ENCODE results near the gene ZBTB16. TPM values are rescaled to one million over a fixed set of nuclear protein-coding genes. Genes with fewer than 3 reads are reported as not detected.

ZBTB16 gene
- polyA plus RNA-seq, 1 donor from 2014 or later, result 0.45 TPM

DNA sequence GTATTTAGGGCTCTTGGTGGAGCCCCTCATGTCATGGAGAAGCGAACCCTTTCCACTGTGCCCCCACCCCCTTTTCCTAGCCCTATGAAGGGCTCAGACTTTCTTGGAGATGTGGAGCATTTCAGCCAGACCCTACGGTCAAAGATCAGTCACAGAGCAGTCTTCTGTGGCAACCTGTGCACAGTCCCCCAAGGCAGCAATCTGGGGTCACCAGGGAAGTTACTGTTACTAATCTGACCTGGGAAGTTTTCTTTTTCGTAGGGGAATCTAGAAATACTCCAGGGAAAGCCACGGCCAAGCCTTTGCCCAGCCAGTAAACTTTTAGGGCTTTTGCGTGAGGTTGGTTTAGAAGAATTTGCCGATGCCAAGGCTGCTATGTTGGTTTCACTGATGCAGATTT lies 50.6 kb downstream of the ZBTB16 start:
- Histone ChIP-seq H3K27me3 (ENCODE audit: insufficient read depth, low read depth, low read length) (no peaks in the 10 kb centered on the region), H4K20me1 (ENCODE audit: insufficient read depth) (no peaks in the 10 kb centered on the region), H3K27ac (ENCODE audit: low read length) (no peak overlapping the region)

DNA sequence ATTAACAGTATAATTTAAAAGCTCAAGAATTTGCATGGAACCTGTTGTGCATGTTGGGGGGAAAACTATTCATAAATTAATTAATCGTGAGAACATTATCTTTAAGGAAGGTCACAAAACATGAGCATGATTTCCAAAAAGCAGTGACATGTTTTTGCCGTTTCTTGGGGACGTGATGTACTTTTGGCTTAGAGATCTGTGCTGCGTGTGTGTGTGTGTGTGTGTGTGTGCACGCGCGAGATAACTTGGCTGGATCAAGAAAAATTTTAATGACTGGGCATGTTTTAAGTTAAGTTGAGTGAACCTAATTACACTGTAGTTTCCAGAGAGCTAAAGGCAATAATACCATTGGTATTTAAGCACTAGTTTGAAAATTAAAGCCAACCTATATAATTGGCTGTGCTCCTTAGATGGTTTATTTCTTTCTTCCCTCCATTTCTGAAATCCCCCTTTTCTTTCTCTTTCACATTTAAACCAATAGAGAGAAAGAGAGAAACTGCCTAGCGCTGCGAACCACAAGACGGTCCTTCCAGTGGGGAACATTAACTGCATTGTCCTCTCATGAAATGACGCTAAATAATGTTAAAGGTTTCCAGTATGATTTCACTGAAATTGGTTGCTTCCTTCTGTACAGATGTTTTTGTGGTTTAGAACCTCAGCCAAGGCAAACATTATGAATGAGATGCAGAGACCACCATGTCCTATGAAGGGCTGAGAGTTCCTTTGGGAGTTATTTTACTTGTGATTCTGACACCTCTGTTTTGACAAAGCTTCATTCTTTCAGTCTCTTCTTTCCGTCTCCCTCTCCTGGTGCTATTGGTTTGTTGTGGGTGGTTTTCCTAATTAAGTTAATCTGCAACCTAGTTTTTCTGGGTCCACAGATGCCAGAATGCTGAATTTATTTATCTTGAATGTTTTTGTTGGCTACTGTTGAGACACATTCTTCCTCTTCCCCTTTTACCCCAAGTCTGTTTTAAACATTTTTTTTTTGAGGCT lies 51.7 kb downstream of the ZBTB16 start:
- Histone ChIP-seq H3K9me2 (ENCODE audit: insufficient read depth, low read length) (no peaks in the 10 kb centered on the region), H3K4me3 (ENCODE audit: low read length) (no peak overlapping the region), H3K36me3 (ENCODE audit: insufficient read depth, low read length) (no peaks in the 10 kb centered on the region), H3K9me3 (ENCODE audit: low read length) (no peaks in the 10 kb centered on the region), H3K27me3 (ENCODE audit: insufficient read depth, low read depth, low read length) (no peaks in the 10 kb centered on the region), H3K79me2 (replicated peaks; ENCODE audit: insufficient read depth, low read length) (peaks cover 48% of the 10 kb centered on the region), H3K4me2 (ENCODE audit: low read length) (no peak overlapping the region), H3F3A (ENCODE audit: insufficient read depth, low read length, poor library complexity, severe bottlenecking) (no peaks in the 10 kb centered on the region), H3K9ac (ENCODE audit: low read length) (no peak overlapping the region), H3K27ac (ENCODE audit: low read length) (no peak overlapping the region), H2AFZ (ENCODE audit: low read depth, low read length) (no peak overlapping the region), H4K20me1 (ENCODE audit: insufficient read depth) (no peaks in the 10 kb centered on the region)
- TF ChIP-seq, protein P1, sequence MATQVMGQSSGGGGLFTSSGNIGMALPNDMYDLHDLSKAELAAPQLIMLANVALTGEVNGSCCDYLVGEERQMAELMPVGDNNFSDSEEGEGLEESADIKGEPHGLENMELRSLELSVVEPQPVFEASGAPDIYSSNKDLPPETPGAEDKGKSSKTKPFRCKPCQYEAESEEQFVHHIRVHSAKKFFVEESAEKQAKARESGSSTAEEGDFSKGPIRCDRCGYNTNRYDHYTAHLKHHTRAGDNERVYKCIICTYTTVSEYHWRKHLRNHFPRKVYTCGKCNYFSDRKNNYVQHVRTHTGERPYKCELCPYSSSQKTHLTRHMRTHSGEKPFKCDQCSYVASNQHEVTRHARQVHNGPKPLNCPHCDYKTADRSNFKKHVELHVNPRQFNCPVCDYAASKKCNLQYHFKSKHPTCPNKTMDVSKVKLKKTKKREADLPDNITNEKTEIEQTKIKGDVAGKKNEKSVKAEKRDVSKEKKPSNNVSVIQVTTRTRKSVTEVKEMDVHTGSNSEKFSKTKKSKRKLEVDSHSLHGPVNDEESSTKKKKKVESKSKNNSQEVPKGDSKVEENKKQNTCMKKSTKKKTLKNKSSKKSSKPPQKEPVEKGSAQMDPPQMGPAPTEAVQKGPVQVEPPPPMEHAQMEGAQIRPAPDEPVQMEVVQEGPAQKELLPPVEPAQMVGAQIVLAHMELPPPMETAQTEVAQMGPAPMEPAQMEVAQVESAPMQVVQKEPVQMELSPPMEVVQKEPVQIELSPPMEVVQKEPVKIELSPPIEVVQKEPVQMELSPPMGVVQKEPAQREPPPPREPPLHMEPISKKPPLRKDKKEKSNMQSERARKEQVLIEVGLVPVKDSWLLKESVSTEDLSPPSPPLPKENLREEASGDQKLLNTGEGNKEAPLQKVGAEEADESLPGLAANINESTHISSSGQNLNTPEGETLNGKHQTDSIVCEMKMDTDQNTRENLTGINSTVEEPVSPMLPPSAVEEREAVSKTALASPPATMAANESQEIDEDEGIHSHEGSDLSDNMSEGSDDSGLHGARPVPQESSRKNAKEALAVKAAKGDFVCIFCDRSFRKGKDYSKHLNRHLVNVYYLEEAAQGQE (IDR thresholded peaks at IDR 0.05; ENCODE audit: borderline replicate concordance), result no peak
- TF ChIP-seq POLR2AphosphoS5 (IDR thresholded peaks at IDR 0.05), result no peak

More for the DNA sequence above, 50.6 kb downstream of the ZBTB16 start:
- H3K4me3 ChIP-seq (ENCODE audit: low read length), result no peak overlapping the region
- TF ChIP-seq POLR2AphosphoS5 (IDR thresholded peaks at IDR 0.05) (no peak), SMC3 (conservative IDR thresholded peaks at IDR 0.05; ENCODE audit: poor library complexity) (no peak), EZH2 (IDR thresholded peaks at IDR 0.05; ENCODE audit: borderline replicate concordance, insufficient read depth, low read length, poor library complexity, severe bottlenecking) (no peak), TAF1 (IDR thresholded peaks at IDR 0.05; ENCODE audit: low read depth) (no peak), MXI1 (conservative IDR thresholded peaks at IDR 0.05; ENCODE audit: poor library complexity, severe bottlenecking) (no peak), EP300 (conservative IDR thresholded peaks at IDR 0.05; ENCODE audit: poor library complexity, severe bottlenecking) (no peak), RAD21 (conservative IDR thresholded peaks at IDR 0.05) (no peak)
- TF ChIP-seq, protein P1 (IDR thresholded peaks at IDR 0.05; ENCODE audit: borderline replicate concordance), result no peak
- TF ChIP-seq, protein P2, sequence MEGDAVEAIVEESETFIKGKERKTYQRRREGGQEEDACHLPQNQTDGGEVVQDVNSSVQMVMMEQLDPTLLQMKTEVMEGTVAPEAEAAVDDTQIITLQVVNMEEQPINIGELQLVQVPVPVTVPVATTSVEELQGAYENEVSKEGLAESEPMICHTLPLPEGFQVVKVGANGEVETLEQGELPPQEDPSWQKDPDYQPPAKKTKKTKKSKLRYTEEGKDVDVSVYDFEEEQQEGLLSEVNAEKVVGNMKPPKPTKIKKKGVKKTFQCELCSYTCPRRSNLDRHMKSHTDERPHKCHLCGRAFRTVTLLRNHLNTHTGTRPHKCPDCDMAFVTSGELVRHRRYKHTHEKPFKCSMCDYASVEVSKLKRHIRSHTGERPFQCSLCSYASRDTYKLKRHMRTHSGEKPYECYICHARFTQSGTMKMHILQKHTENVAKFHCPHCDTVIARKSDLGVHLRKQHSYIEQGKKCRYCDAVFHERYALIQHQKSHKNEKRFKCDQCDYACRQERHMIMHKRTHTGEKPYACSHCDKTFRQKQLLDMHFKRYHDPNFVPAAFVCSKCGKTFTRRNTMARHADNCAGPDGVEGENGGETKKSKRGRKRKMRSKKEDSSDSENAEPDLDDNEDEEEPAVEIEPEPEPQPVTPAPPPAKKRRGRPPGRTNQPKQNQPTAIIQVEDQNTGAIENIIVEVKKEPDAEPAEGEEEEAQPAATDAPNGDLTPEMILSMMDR (IDR thresholded peaks at IDR 0.05; ENCODE audit: poor library complexity, severe bottlenecking), result no peak
- H3K36me3 ChIP-seq (ENCODE audit: insufficient read depth, low read length), result no peaks in the 10 kb centered on the region
- H2AFZ ChIP-seq (ENCODE audit: low read depth, low read length), result no peak overlapping the region
- H3K9me2 ChIP-seq (ENCODE audit: insufficient read depth, low read length), result no peaks in the 10 kb centered on the region
- H3K9ac ChIP-seq (ENCODE audit: low read length), result no peak overlapping the region
- peaks cover 48% of the 10 kb centered on the region for H3K79me2 ChIP-seq (replicated peaks; ENCODE audit: insufficient read depth, low read length)
- no peaks in the 10 kb centered on the region for H3F3A ChIP-seq (ENCODE audit: insufficient read depth, low read length, poor library complexity, severe bottlenecking)
- no peak overlapping the region for H3K4me2 ChIP-seq (ENCODE audit: low read length)
- H3K9me3 ChIP-seq (ENCODE audit: low read length), result no peaks in the 10 kb centered on the region
